Left renal cortex interstitium (tissue), 4 donors: Measurements from ENCODE around the gene LIPC. TPM values are rescaled to one million over a fixed set of nuclear protein-coding genes. Genes with fewer than 3 reads are reported as not detected.

ENCODE experiments used
- DNase-seq, 4 donors: peaks; one replicate each; pipeline ENCODE4 v3.0.0-alpha.2; 2013; ENCODE audit warnings: low read depth in 4 of 4, low spot score in 2 of 4, missing footprints in 1 of 4
- polyA plus RNA-seq, 4 donors: library from polyadenylated mRNA; unstranded; fragments of 120-200 nt; gene quantifications; one replicate each; pipeline ENCODE4 v1.2.1, GENCODE V29; 2013; ENCODE audit not compliant: insufficient read length in 4 of 4

The LIPC gene
- polyA plus RNA-seq, 4 donors: 11.8 to 18.8 (median 15.4) TPM

- DNase-seq: no peak
Measured at GRCh38 chr15:58529041-58529440, 97.2 kb downstream of the LIPC start.

- no peak for DNase-seq
Measured at GRCh38 chr15:58530056-58530590, 98.3 kb downstream of the LIPC start.

- DNase-seq: no peak
Measured at GRCh38 chr15:58532126-58532525, 100.3 kb downstream of the LIPC start.

- DNase-seq: no peak
Measured at GRCh38 chr15:58534556-58534955, 102.8 kb downstream of the LIPC start.

- DNase-seq: no peak
Measured at GRCh38 chr15:58535337-58535736, 103.5 kb downstream of the LIPC start.

GRCh38 chr15:58535894-58536293 is 104.1 kb downstream of the LIPC start:
- DNase-seq: no peak

- no peak for DNase-seq
Measured at GRCh38 chr15:58536414-58536813, 104.6 kb downstream of the LIPC start.

- no peak for DNase-seq
Measured at GRCh38 chr15:58537033-58537432, 105.2 kb downstream of the LIPC start.

- DNase-seq: no peak
Measured at GRCh38 chr15:58538225-58538727, 106.5 kb downstream of the LIPC start.

GRCh38 chr15:58538901-58539300 is 107.1 kb downstream of the LIPC start:
- DNase-seq: no peak

GRCh38 chr15:58539548-58539947 is 107.8 kb downstream of the LIPC start:
- no peak for DNase-seq

GRCh38 chr15:58541410-58542087 is 109.8 kb downstream of the LIPC start:
- no peak for DNase-seq

GRCh38 chr15:58543664-58544335 is 112.0 kb downstream of the LIPC start:
- DNase-seq: no peak

GRCh38 chr15:58544756-58545155 is 113.0 kb downstream of the LIPC start:
- no peak for DNase-seq

- DNase-seq: no peak
Measured at GRCh38 chr15:58545307-58546065, 113.7 kb downstream of the LIPC start.

- DNase-seq: no peak
Measured at GRCh38 chr15:58546066-58546591, 114.3 kb downstream of the LIPC start.

- no peak for DNase-seq
Measured at GRCh38 chr15:58546635-58547627, 115.1 kb downstream of the LIPC start.

- no peak for DNase-seq
Measured at GRCh38 chr15:58547628-58548307, 116.0 kb downstream of the LIPC start.
